SK-N-MC (cell line): ENCODE measurements around the gene TFR2.

Experiments used
- EZH2 ChIP-seq: fragments of 200-600 bp; sonication (generic); IDR thresholded peaks from one replicate; pipeline ENCODE4 v1.6.1; 2017; ENCODE audit warnings: antibody characterized with exemption
- FOXP2 ChIP-seq: optimal IDR thresholded peaks from 2 replicates; pipeline ENCODE3; 2011; ENCODE audit warnings: mild to moderate bottlenecking, moderate library complexity; ENCODE audit not compliant: insufficient read depth; ENCODE audit errors: extremely low read length, control extremely low read depth
- POLR2AphosphoS5 ChIP-seq: IDR thresholded peaks from 2 replicates; pipeline ENCODE4 v1.6.1; 2012; ENCODE audit warnings: mild to moderate bottlenecking, low read depth, low read length, borderline replicate concordance

DNA sequence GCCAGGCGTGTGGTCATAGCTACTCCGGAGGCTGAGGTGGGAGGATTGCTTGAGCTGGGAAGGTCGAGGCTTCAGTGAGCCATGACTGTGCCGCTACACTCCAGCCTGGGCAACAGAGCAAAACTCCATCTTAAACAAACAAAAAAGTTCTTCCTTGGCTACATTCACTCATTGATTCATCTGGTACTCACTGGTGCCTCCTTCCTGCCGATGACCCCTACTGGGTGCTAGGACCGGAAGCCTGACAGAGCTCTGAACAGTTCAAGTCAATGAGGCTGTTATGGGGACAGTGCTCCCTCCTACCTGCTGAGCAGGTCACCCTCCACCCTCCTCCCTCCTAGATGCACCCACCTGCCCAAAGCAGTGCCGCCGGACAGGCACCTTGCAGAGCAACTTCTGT, 34.2 kb downstream of the TFR2 start:
- TF ChIP-seq POLR2AphosphoS5: no peak
- TF ChIP-seq EZH2: no peak
- TF ChIP-seq FOXP2: no peak
